HCT116 (cell line): ENCODE data around the gene MAMLD1. TPM values are rescaled to one million over a fixed set of nuclear protein-coding genes. Genes with fewer than 3 reads are reported as not detected.

Experiments used
- ATAC-seq: fragments of 200-7000 bp; cut with Tn5 transposase; 2 replicates; pipeline ENCODE4 v1.9.1; 2020; ENCODE audit warnings: mild to moderate bottlenecking, moderate library complexity
- BruUV-seq: library from RNA; stranded (reverse); fragments of 400-500 nt; replicated peaks from 2 replicates; lab custom pipeline; 2021; lab: Mats Ljungman, UMichigan
- CTCF ChIA-PET: fragments of 300-600 bp; sonication (Branson Sonifier 250); formaldehyde crosslinking; loops from one replicate; lab custom pipeline; 2021; ENCODE audit warnings: antibody characterized with exemption; lab: Charles Lee
- POLR2A ChIA-PET: fragments of 300-600, 350-600 bp; sonication (Branson Sonifier 250); formaldehyde crosslinking; loops from one replicate; lab custom pipeline; 2021; ENCODE audit warnings: antibody characterized with exemption; lab: Charles Lee
- RAD21 ChIA-PET, 2 experiments: fragments of 300-600 bp; sonication (Branson Sonifier 250); formaldehyde crosslinking; loops; one replicate each; lab custom pipeline; 2023; ENCODE audit warnings: low total read pairs in 2 of 2; ENCODE audit not compliant: uncharacterized antibody in 2 of 2, unreplicated experiment in 2 of 2, low non-redundant PET in 1 of 2; lab: Charles Lee
- DNase-seq: peaks from one replicate; pipeline ENCODE4 v3.0.0-alpha.2; 2010; ENCODE audit warnings: low read depth, low spot score
- H2AFZ ChIP-seq: fragments of 200-600 bp; shearing (Covaris generic), sonication (generic); 2 replicates; pipeline ENCODE4 v1.6.1; 2017; ENCODE audit warnings: low read depth, mixed run types, mixed read lengths, antibody characterized with exemption, low read length; ENCODE audit not compliant: poor library complexity, severe bottlenecking
- H3K27ac ChIP-seq: 2 replicates; pipeline ENCODE4 v1.5.1; 2012; ENCODE audit warnings: low read depth, low read length
- H3K27me3 ChIP-seq: fragments of 200-600 bp; sonication (generic); 2 replicates; pipeline ENCODE4 v1.6.1; 2016; ENCODE audit warnings: mixed run types, low read length, mixed read lengths; ENCODE audit not compliant: insufficient read depth
- H3K36me3 ChIP-seq, 2 experiments: fragments of 200-500 bp in 1 of 2; fragments of 200-600 bp in 1 of 2; sonication (Bioruptor generic) in 1 of 2; sonication (generic) in 1 of 2; 2 replicates each; pipeline versions ENCODE4 v1.5.1 to v1.6.1; 2014 to 2016; ENCODE audit warnings: low read length in 2 of 2, inconsistent platforms in 1 of 2, mixed read lengths in 1 of 2, mixed run types in 1 of 2; ENCODE audit not compliant: insufficient read depth in 2 of 2, control insufficient read depth in 1 of 2
- H3K4me1 ChIP-seq, 2 experiments: fragments of 200-600 bp in 1 of 2; sonication (generic) in 1 of 2; 2 replicates each; pipeline versions ENCODE4 v1.5.1 to v1.6.1; 2012 to 2017; ENCODE audit warnings: low read length in 2 of 2, inconsistent platforms in 1 of 2, mild to moderate bottlenecking in 1 of 2, mixed read lengths in 1 of 2, mixed run types in 1 of 2, moderate library complexity in 1 of 2; ENCODE audit not compliant: insufficient read depth in 2 of 2, control insufficient read depth in 1 of 2
- H3K4me2 ChIP-seq: fragments of 200-600 bp; sonication (generic); 2 replicates; pipeline ENCODE4 v1.6.1; 2017; ENCODE audit warnings: mixed run types, low read length, mixed read lengths
- H3K4me3 ChIP-seq, 2 experiments: fragments of 200-600 bp in 1 of 2; sonication (generic) in 1 of 2; replicated peaks in 1 of 2; 2 replicates each; pipeline ENCODE4 v1.5.1; 2011 to 2016; ENCODE audit warnings: low read length in 2 of 2, control low read depth in 1 of 2, low read depth in 1 of 2, mild to moderate bottlenecking in 1 of 2, mixed read lengths in 1 of 2, mixed run types in 1 of 2
- H3K79me2 ChIP-seq: fragments of 200-600 bp; sonication (generic); 2 replicates; pipeline ENCODE4 v1.6.1; 2017; ENCODE audit warnings: mild to moderate bottlenecking, mixed run types, low read length, moderate library complexity, mixed read lengths; ENCODE audit not compliant: insufficient read depth
- H3K9ac ChIP-seq: fragments of 200-600 bp; sonication (generic); 2 replicates; pipeline ENCODE4 v1.6.1; 2016; ENCODE audit warnings: low read length, mixed read lengths
- H3K9me2 ChIP-seq: fragments of 200-600 bp; sonication (generic), shearing (Covaris generic); 2 replicates; pipeline ENCODE4 v1.6.1; 2017; ENCODE audit warnings: mixed run types, mild to moderate bottlenecking, moderate library complexity; ENCODE audit not compliant: insufficient read depth
- H3K9me3 ChIP-seq, 2 experiments: fragments of 200-500 bp in 1 of 2; fragments of 200-600 bp in 1 of 2; sonication (Bioruptor generic) in 1 of 2; sonication (generic) in 1 of 2; 2 replicates each; pipeline ENCODE4 v1.6.1; 2014 to 2017; ENCODE audit warnings: low read length in 2 of 2, mixed read lengths in 2 of 2, inconsistent platforms in 1 of 2, low read depth in 1 of 2, mild to moderate bottlenecking in 1 of 2, mixed run types in 1 of 2, moderate library complexity in 1 of 2; ENCODE audit not compliant: control insufficient read depth in 1 of 2, insufficient read depth in 1 of 2
- H4K20me1 ChIP-seq: fragments of 200-600 bp; sonication (generic), shearing (Covaris generic); 2 replicates; pipeline ENCODE4 v1.6.1; 2017; ENCODE audit warnings: mixed run types, mild to moderate bottlenecking, moderate library complexity; ENCODE audit not compliant: insufficient read depth
- CBX3 ChIP-seq: IDR thresholded peaks from 2 replicates; pipeline ENCODE4 v1.6.1; 2012; ENCODE audit warnings: low read depth
- ELF1 ChIP-seq: IDR thresholded peaks from 2 replicates; pipeline ENCODE4 v1.6.1; 2012; ENCODE audit warnings: low read depth, borderline replicate concordance
- FOSL1 ChIP-seq: IDR thresholded peaks from 2 replicates; pipeline ENCODE4 v1.6.1; 2012; ENCODE audit warnings: low read depth
- JUND ChIP-seq: IDR thresholded peaks from 2 replicates; pipeline ENCODE4 v1.6.1; 2012
- POLR2A ChIP-seq: IDR thresholded peaks from 2 replicates; pipeline ENCODE4 v1.7.0; 2011; ENCODE audit warnings: borderline replicate concordance; ENCODE audit not compliant: insufficient read depth, insufficient read length; ENCODE audit errors: extremely low read depth
- RAD21 ChIP-seq: IDR thresholded peaks from 2 replicates; pipeline ENCODE4 v1.6.1; 2012; ENCODE audit warnings: low read depth, mild to moderate bottlenecking
- REST ChIP-seq: IDR thresholded peaks from 2 replicates; pipeline ENCODE4 v1.6.1; 2012; ENCODE audit warnings: low read depth
- YY1 ChIP-seq: IDR thresholded peaks from 2 replicates; pipeline ENCODE4 v1.6.1; 2011; ENCODE audit warnings: low read length, low read depth, moderate library complexity, mild to moderate bottlenecking; ENCODE audit not compliant: insufficient replicate concordance; ENCODE audit errors: extremely low read depth
- ZFX ChIP-seq: fragments of 450-650 bp; IDR thresholded peaks from 2 replicates; pipeline ENCODE4 v1.6.1; 2017
- ZNF274 ChIP-seq: fragments of 200-500 bp; sonication (Bioruptor generic); IDR thresholded peaks from 2 replicates; pipeline ENCODE4 v1.6.1; 2014; ENCODE audit warnings: mild to moderate bottlenecking, low read depth, low read length, inconsistent platforms
- intact Hi-C: fragments of 100-400 bp; cut with micrococcal nuclease; formaldehyde crosslinking; loops from 2 replicates; pipeline ENCODE4 v1.10.0; 2022
- total RNA-seq: library from RNA; stranded (reverse); gene quantifications from one replicate; pipeline ENCODE4 v1.2.1, GENCODE V29; 2021; ENCODE audit not compliant: unreplicated experiment

Gene MAMLD1
- total RNA-seq, 1 experiment from 2014 or later, result 3.6 TPM

DNA sequence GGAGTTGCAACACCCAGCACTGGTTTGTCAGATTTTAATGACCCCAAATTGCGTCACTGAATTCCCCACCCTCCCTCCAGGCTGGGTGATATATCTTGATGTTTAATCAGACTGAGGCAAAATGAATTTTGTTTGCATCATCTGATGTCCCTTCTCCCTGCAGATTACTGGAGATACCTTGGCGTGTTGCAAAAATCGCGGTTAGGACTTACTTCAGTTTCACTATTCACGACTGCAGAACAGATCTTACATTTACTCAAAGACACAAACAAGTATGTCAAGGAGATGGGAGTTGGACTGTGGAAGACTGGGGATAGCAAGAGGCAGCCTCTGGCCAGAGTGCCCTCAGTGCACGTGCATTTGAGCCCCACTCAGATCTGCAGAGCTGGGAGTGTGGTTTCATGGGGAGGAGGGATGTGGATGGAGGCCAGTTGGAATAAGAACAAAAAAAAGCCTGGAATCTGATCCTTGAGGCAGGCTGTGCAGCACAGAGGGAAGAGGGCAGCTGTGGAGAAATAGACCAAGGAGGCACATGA is 113.1 kb downstream of the MAMLD1 start:
- H2AFZ ChIP-seq, result no peak overlapping the region
- H3K4me3 ChIP-seq, result no peak overlapping the region
- RAD21 ChIA-PET, result no interaction called here
- H4K20me1 ChIP-seq, result no peaks in the 10 kb centered on the region
- BruUV-seq, result no TSS peak
- CTCF ChIA-PET, result no interaction called here
- no peak overlapping the region for H3K4me2 ChIP-seq
- no peaks in the 10 kb centered on the region for H3K79me2 ChIP-seq
- H3K4me1 ChIP-seq, result no peaks in the 10 kb centered on the region
- H3K27ac ChIP-seq, result no peak overlapping the region
- no peak for DNase-seq
- TF ChIP-seq RAD21 (no peak), ZNF274 (no peak), POLR2A (no peak), JUND (no peak), ZFX (no peak), REST (no peak), YY1 (no peak), CBX3 (no peak), FOSL1 (no peak), ELF1 (no peak)
- TF ChIP-seq, all 23 proteins: peak for 0
- intact Hi-C loops, result no loop called here
- POLR2A ChIA-PET, result no interaction called here
- Histone ChIP-seq H3K9me2 (no peaks in the 10 kb centered on the region), H3K27me3 (no peaks in the 10 kb centered on the region), H3K9ac (no peak overlapping the region), H3K9me3 (no peaks in the 10 kb centered on the region), H3K36me3 (no peaks in the 10 kb centered on the region)
- ATAC-seq, result no peak
